D721Med (cell line): ENCODE data around the gene SLC22A3.

Experiments
- DNase-seq: peaks from one replicate; pipeline ENCODE4 v3.0.0; 2011; ENCODE audit warnings: low spot score; ENCODE audit not compliant: insufficient read length
- FAIRE-seq: peaks from 2 replicates; lab custom pipeline; 2011; peaks lifted over from hg19 to GRCh38; lab: Jason Lieb, UNC
- CTCF ChIP-seq: IDR thresholded peaks from 2 replicates; pipeline ENCODE4 v1.5.1; 2012; ENCODE audit warnings: mild to moderate bottlenecking, control low read depth; ENCODE audit not compliant: insufficient read depth; ENCODE audit errors: missing control alignments

The SLC22A3 gene

GRCh38 chr6:160435935-160436334, 87.8 kb downstream of the SLC22A3 start:
- FAIRE-seq: no peak
- no peak for TF ChIP-seq CTCF
- no peak for DNase-seq

GRCh38 chr6:160437154-160437553, 89.0 kb downstream of the SLC22A3 start:
- FAIRE-seq (no peak), DNase-seq (no peak)
- TF ChIP-seq CTCF: no peak

GRCh38 chr6:160437775-160438174, 89.6 kb downstream of the SLC22A3 start:
- FAIRE-seq: no peak
- no peak for DNase-seq
- TF ChIP-seq CTCF: no peak

- TF ChIP-seq CTCF: no peak
- FAIRE-seq (no peak), DNase-seq (no peak)
Measured at GRCh38 chr6:160438481-160438880, 90.3 kb downstream of the SLC22A3 start.

GRCh38 chr6:160439751-160440150, 91.6 kb downstream of the SLC22A3 start:
- no peak for TF ChIP-seq CTCF
- FAIRE-seq (no peak), DNase-seq (no peak)

GRCh38 chr6:160442151-160442550, 94.0 kb downstream of the SLC22A3 start:
- DNase-seq (no peak), FAIRE-seq (no peak)
- no peak for TF ChIP-seq CTCF

- no peak for DNase-seq
- no peak for TF ChIP-seq CTCF
- no peak for FAIRE-seq
Measured at GRCh38 chr6:160445130-160445529, 97.0 kb downstream of the SLC22A3 start.
